ENCODE results near the gene RPL38. TPM values are rescaled to one million over a fixed set of nuclear protein-coding genes. Genes with fewer than 3 reads are reported as not detected.

RPL38 gene
- total RNA-seq, 2 experiments from 2014 or later, result 1,064 to 1,066 TPM

- Mint-ChIP-seq H3K27ac (no peak overlapping the region), H3K4me3 (no peak overlapping the region), H3K27me3 (no peaks in the 10 kb centered on the region), H3K4me1 (peaks cover 9% of the 10 kb centered on the region), H3K36me3 (ENCODE audit: low read depth) (peaks cover 34% of the 10 kb centered on the region), H3K9me3 (no peaks in the 10 kb centered on the region)
- no peak for DNase-seq
- ChIA-PET CTCF (interaction anchor here (0.8 kb wide), 1 partner anchor 12 kb away, joined by 3 read pairs; the partner anchor contains the start of gene TTYH2), POLR2A (no interaction called here)
Measured at GRCh38 chr17:74224959-74225725, 21.7 kb downstream of the RPL38 start.

DNA sequence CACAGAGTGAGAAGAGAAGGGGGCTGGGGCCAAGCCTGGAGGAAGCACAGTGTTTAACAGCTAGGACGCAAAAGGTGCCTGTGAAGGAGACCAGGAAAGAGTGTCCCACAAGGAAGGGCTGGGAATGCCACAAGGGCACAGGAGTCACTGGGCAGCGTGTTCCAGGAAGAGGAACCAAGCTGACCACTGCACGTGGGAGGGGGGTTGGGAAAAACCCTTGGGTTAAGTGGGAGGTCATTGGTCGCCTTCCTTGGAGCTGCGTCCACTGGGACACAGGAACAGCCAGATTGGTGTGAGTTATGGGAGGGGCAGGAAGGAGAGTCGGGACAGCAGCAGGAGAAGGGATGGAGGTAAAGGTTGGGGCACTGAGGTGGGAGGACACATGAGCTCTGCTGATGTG lies 22.8 kb downstream of the RPL38 start:
- H3K27me3 Mint-ChIP-seq, result no peaks in the 10 kb centered on the region
- H3K4me3 Mint-ChIP-seq, result no peak overlapping the region
- peak overlapping the region; percentile 4 for H3K27ac Mint-ChIP-seq
- ChIA-PET POLR2A (interaction anchor here (1.2 kb wide), 1 partner anchor 36 kb away, joined by 3 read pairs; no protein-coding TSS in a partner anchor), CTCF (no interaction called here)
- DNase-seq, result no peak
- no peaks in the 10 kb centered on the region for H3K9me3 Mint-ChIP-seq
- peaks cover 34% of the 10 kb centered on the region for H3K36me3 Mint-ChIP-seq (ENCODE audit: low read depth)
- peaks cover 9% of the 10 kb centered on the region for H3K4me1 Mint-ChIP-seq

DNA sequence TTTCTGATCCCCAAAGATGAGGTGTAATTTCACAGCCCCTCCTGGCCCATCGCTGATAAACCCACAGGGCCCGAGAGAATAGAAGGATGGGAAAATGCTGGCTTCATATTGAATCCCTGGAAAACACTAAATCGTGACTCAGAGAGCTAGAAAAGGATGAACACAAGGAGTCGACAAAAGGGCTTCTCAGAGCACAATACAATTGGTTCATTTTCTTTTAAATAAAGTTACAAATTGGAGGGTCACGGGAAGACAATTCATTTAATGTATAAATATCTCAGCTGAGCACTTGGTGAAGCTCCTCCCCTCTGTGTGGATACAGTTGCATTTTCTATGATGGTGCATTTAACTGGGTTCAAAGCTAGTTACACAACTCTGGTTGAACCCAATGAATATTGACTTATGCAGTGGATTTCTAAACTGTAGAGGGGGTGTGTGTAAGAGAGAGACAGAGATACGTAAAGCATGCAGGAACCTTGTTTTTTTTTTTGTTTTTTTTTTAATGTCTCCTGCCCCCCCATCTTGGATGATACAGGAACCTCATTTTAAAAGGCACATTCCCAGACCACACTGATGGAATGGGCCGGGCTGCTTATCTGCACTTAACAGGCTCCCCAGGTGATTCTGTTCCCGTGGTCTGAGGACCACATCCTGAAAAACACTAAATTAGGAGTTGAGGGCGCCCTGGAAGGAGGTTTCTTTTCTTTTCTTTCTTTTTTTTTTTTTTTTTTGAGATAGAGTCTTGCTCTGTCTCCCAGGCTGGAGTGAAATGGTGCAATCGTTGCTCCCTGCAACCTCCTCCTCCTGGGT lies 24.0 kb downstream of the RPL38 start:
- no peaks in the 10 kb centered on the region for H3K27me3 Mint-ChIP-seq
- peaks cover 33% of the 10 kb centered on the region for H3K36me3 Mint-ChIP-seq (ENCODE audit: low read depth)
- POLR2A ChIA-PET, result no interaction called here
- no peak overlapping the region for H3K27ac Mint-ChIP-seq
- no peak overlapping the region for H3K4me3 Mint-ChIP-seq
- no peaks in the 10 kb centered on the region for H3K9me3 Mint-ChIP-seq
- CTCF ChIA-PET, result no interaction called here
- no peak for DNase-seq
- H3K4me1 Mint-ChIP-seq, result peaks cover 9% of the 10 kb centered on the region

DNA sequence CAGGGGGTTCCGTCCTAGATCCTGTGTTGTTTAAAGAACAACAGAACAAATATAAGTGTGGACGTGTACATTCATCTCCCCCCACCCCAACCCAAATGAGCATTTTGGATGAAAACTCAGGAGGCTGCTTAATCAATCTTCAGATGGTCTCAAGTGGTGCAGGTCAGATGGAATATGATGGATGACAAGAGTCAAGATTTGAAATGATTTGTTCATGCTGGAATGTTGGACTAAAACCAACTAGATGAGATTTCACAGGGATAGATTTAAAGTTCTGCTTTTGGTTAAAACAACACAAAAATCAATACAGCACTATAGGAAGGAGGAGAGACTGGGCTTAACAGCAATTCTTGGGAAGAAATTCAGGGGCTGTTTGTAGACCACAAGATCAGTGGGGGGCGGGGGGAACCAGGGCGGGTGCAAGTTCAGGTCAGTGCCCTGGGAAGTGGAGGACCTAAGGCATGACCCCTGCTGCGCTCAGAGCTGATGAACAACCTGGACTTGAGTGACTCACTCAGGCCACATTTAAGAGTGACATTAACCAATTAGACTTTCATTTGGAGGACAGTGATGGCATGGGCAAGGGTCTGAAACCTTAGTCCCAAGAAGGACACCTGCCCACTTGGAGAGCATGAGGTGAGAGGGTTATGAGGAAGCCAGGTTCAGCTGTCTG lies 25.0 kb downstream of the RPL38 start:
- ChIA-PET CTCF (no interaction called here), POLR2A (interaction anchor here (0.7 kb wide), 1 partner anchor 9 kb away, joined by 3 read pairs; no protein-coding TSS in a partner anchor)
- no peak for DNase-seq
- Mint-ChIP-seq H3K27me3 (no peaks in the 10 kb centered on the region), H3K4me3 (no peak overlapping the region), H3K9me3 (no peaks in the 10 kb centered on the region), H3K27ac (no peak overlapping the region), H3K36me3 (ENCODE audit: low read depth) (peaks cover 32% of the 10 kb centered on the region), H3K4me1 (peaks cover 9% of the 10 kb centered on the region)

DNA sequence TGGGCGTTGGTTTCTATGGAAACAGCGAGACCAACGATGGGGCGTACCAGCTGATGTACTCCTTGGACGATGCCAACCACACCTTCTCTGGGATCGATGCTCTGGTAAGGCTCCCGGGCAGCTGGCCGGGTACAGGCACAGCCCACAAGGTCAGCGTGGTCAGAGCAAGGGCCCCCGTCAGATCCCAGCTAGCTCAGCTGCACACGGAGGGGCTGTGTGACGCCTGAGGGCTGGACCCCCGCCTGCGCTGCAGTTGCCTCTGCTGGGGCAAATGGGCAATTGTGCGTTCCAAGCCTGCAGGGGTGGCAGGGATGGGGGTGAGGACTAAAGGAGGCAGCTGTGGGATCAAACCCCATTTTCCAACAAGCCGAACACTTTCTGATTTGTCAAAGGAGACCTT lies 27.4 kb downstream of the RPL38 start:
- POLR2A ChIA-PET, result no interaction called here
- H3K27ac Mint-ChIP-seq, result no peak overlapping the region
- no peak overlapping the region for H3K4me3 Mint-ChIP-seq
- no peak for DNase-seq
- CTCF ChIA-PET, result interaction anchor here (0.9 to 1.5 kb wide), 2 partner anchors 31 to 137 kb away, joined by 3 to 5 read pairs; no protein-coding TSS in a partner anchor
- H3K27me3 Mint-ChIP-seq, result no peaks in the 10 kb centered on the region
- peaks cover 17% of the 10 kb centered on the region for H3K36me3 Mint-ChIP-seq (ENCODE audit: low read depth)
- H3K9me3 Mint-ChIP-seq, result no peaks in the 10 kb centered on the region
- H3K4me1 Mint-ChIP-seq, result peaks cover 4% of the 10 kb centered on the region

GRCh38 chr17:74231928-74232907 lies 28.7 kb downstream of the RPL38 start:
- no peak for DNase-seq
- ChIA-PET POLR2A (no interaction called here), CTCF (no interaction called here)

DNA sequence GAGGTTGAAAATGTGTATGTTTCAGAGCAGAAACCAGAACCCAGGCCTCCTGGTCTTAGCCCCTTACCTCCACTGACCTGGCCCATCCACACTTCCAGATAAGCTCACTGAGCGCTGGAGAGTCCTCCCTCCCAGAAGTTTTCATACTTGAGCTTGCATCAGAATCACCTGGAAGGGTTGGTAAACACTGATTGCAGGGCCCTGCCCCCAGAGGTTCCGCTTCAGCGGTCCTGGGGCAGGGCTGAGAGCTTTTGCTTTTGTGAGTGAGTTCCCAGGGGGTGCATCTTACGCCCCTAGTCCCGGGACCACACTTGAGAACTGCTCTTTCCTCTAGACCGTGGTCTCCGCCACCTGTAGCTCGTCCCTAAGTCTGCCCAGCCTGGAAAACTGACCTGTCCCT lies 30.5 kb downstream of the RPL38 start:
- POLR2A ChIA-PET, result no interaction called here
- no peak for DNase-seq
- H3K9me3 Mint-ChIP-seq, result no peaks in the 10 kb centered on the region
- no peaks in the 10 kb centered on the region for H3K27me3 Mint-ChIP-seq
- CTCF ChIA-PET, result no interaction called here
- H3K36me3 Mint-ChIP-seq (ENCODE audit: low read depth), result peaks cover 6% of the 10 kb centered on the region
- H3K27ac Mint-ChIP-seq, result no peak overlapping the region
- no peaks in the 10 kb centered on the region for H3K4me1 Mint-ChIP-seq
- H3K4me3 Mint-ChIP-seq, result no peak overlapping the region

More at GRCh38 chr17:74231928-74232907, 28.7 kb downstream of the RPL38 start:
- Mint-ChIP-seq H3K36me3 (ENCODE audit: low read depth) (peaks cover 9% of the 10 kb centered on the region), H3K27ac (no peak overlapping the region), H3K4me3 (no peak overlapping the region), H3K4me1 (no peaks in the 10 kb centered on the region), H3K9me3 (no peaks in the 10 kb centered on the region), H3K27me3 (no peaks in the 10 kb centered on the region)

GRCh38 chr17:74234486-74234885 lies 31.0 kb downstream of the RPL38 start:
- peaks cover 6% of the 10 kb centered on the region for H3K36me3 Mint-ChIP-seq (ENCODE audit: low read depth)
- CTCF ChIA-PET, result no interaction called here
- POLR2A ChIA-PET, result no interaction called here
- no peak overlapping the region for H3K27ac Mint-ChIP-seq
- no peaks in the 10 kb centered on the region for H3K27me3 Mint-ChIP-seq
- H3K4me1 Mint-ChIP-seq, result no peaks in the 10 kb centered on the region
- no peaks in the 10 kb centered on the region for H3K9me3 Mint-ChIP-seq
- no peak overlapping the region for H3K4me3 Mint-ChIP-seq
- DNase-seq, result no peak

DNA sequence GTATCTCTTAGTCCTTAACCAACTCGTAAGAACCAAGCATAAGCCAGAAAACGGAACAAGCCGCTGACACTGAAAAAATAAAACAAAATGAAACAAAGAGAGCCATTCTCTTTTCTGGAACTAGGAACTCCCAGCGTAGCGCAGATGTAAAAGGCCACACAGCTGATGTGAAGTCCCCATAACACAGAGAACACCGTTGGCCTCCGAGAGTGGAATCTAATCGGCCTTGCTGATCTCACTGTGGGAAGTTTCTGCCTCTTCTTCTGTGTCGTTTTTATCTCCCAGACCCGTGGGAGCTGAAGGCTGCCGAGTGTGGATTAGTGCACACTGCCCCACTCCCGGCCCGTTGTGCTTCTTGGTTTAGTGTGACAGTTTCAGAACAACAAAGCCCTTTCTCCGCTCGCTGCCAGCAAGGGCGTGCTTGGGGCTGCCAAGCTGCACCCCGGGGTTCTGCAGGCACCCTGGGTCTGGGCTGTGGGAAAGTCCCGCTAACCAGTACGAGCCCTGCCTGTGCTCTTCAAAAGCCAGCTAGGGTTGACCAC lies 31.6 kb downstream of the RPL38 start:
- no peaks in the 10 kb centered on the region for H3K4me1 Mint-ChIP-seq
- H3K36me3 Mint-ChIP-seq (ENCODE audit: low read depth), result peaks cover 6% of the 10 kb centered on the region
- no peaks in the 10 kb centered on the region for H3K27me3 Mint-ChIP-seq
- DNase-seq, result no peak
- H3K4me3 Mint-ChIP-seq, result no peak overlapping the region
- no peaks in the 10 kb centered on the region for H3K9me3 Mint-ChIP-seq
- ChIA-PET CTCF (no interaction called here), POLR2A (no interaction called here)
- H3K27ac Mint-ChIP-seq, result no peak overlapping the region

- Mint-ChIP-seq H3K9me3 (no peaks in the 10 kb centered on the region), H3K27ac (no peak overlapping the region), H3K36me3 (ENCODE audit: low read depth) (peaks cover 6% of the 10 kb centered on the region), H3K4me3 (no peak overlapping the region), H3K4me1 (no peaks in the 10 kb centered on the region), H3K27me3 (no peaks in the 10 kb centered on the region)
- no peak for DNase-seq
- ChIA-PET POLR2A (no interaction called here), CTCF (no interaction called here)
Measured at GRCh38 chr17:74235911-74236371, 32.5 kb downstream of the RPL38 start.

- H3K27me3 Mint-ChIP-seq, result no peaks in the 10 kb centered on the region
- H3K27ac Mint-ChIP-seq, result no peak overlapping the region
- CTCF ChIA-PET, result no interaction called here
- no peaks in the 10 kb centered on the region for H3K4me1 Mint-ChIP-seq
- peaks cover 6% of the 10 kb centered on the region for H3K36me3 Mint-ChIP-seq (ENCODE audit: low read depth)
- H3K9me3 Mint-ChIP-seq, result no peaks in the 10 kb centered on the region
- no peak overlapping the region for H3K4me3 Mint-ChIP-seq
- POLR2A ChIA-PET, result interaction anchor here (0.9 kb wide), 1 partner anchor 8 kb away, joined by 3 read pairs; no protein-coding TSS in a partner anchor
- no peak for DNase-seq
Measured at GRCh38 chr17:74237321-74237720, 33.8 kb downstream of the RPL38 start.

GRCh38 chr17:74239172-74239571 lies 35.7 kb downstream of the RPL38 start:
- no peak for DNase-seq
- no peaks in the 10 kb centered on the region for H3K9me3 Mint-ChIP-seq
- no peak overlapping the region for H3K4me3 Mint-ChIP-seq
- no peaks in the 10 kb centered on the region for H3K4me1 Mint-ChIP-seq
- H3K36me3 Mint-ChIP-seq (ENCODE audit: low read depth), result peaks cover 3% of the 10 kb centered on the region
- ChIA-PET CTCF (no interaction called here), POLR2A (no interaction called here)
- no peaks in the 10 kb centered on the region for H3K27me3 Mint-ChIP-seq
- no peak overlapping the region for H3K27ac Mint-ChIP-seq

Measured in activated CD4-positive, alpha-beta memory T cell treated with anti-CD3 and anti-CD28 coated beads, Interleukin-2, amount 10 ng/mL, durations not matched to agents 7 days and 5 days (primary cell).